ENCODE measurements around the gene DDX10. TPM values are rescaled to one million over a fixed set of nuclear protein-coding genes. Genes with fewer than 3 reads are reported as not detected.

The DDX10 gene
- total and polyA plus RNA-seq, 2 of the 8 experiments (the other 6 are each of a cell fraction or from before 2014, with no cell fraction given): 49.2 to 52.2 TPM

GRCh38 chr11:108886660-108887009, 221.8 kb downstream of the DDX10 start:
- Histone ChIP-seq H3K9me3 (ENCODE audit: insufficient read depth in 2 of 2, low read depth in 1 of 2, low read length in 1 of 2) (no peaks in the 10 kb centered on the region), H4K5ac (ENCODE audit: insufficient read length, low read depth, low read length) (no peak overlapping the region), H3K4me2 (ENCODE audit: insufficient read depth in 1 of 2, low read depth in 2 of 2, low read length in 2 of 2) (no peak overlapping the region), H2BK15ac (ENCODE audit: low read length) (no peak overlapping the region), H3K18ac (ENCODE audit: extremely low read depth, low read length) (no peak overlapping the region), H3K14ac (ENCODE audit: insufficient read length) (no peak overlapping the region), H2BK5ac (ENCODE audit: low read depth, low read length) (no peak overlapping the region), H4K91ac (replicated peaks; ENCODE audit: insufficient read length, low read length) (no peak overlapping the region), H3K36me3 (ENCODE audit: control insufficient read depth in 2 of 4, insufficient read depth in 4 of 4, low read length in 3 of 4) (no peaks in the 10 kb centered on the region), H3K23me2 (ENCODE audit: low read depth, low read length) (no peaks in the 10 kb centered on the region), H2AK5ac (ENCODE audit: low read depth, low read length) (no peak overlapping the region), H3K79me2 (ENCODE audit: control insufficient read depth in 1 of 2, insufficient read depth in 2 of 2, low read length in 2 of 2) (no peaks in the 10 kb centered on the region), H3K4me1 (replicated peaks in 1 of 4; ENCODE audit: control insufficient read depth in 3 of 4, insufficient read depth in 4 of 4, low read length in 3 of 4) (peaks cover 0 to 13% (median 5%) of the 10 kb centered on the region in 4 experiments; a peak in 6 of 7 replicates), H3K27me3 (replicated peaks in 1 of 4; ENCODE audit: control insufficient read depth in 3 of 4, extremely low read depth in 1 of 4, insufficient read depth in 3 of 4, low read length in 3 of 4) (no peaks in the 10 kb centered on the region), H3K27ac (ENCODE audit: low read depth, low read length) (no peak overlapping the region), H4K20me1 (replicated peaks in 1 of 2; ENCODE audit: control insufficient read depth in 1 of 2, insufficient read depth in 2 of 2, low read length in 2 of 2) (no peaks in the 10 kb centered on the region), H3K56ac (replicated peaks; ENCODE audit: insufficient read length, low read depth, low read length) (no peak overlapping the region), H2BK12ac (ENCODE audit: low read depth, low read length) (no peak overlapping the region), H2BK20ac (ENCODE audit: low read length) (no peak overlapping the region), H3K79me1 (ENCODE audit: low read depth, low read length) (no peaks in the 10 kb centered on the region), H4K8ac (ENCODE audit: extremely low read depth, insufficient read depth, low read length) (no peak overlapping the region), H2BK120ac (replicated peaks; ENCODE audit: low read depth, low read length) (no peak overlapping the region), H3K4ac (replicated peaks; ENCODE audit: insufficient read length, low read depth, low read length) (no peak overlapping the region), H3K23ac (ENCODE audit: insufficient read length) (no peak overlapping the region), H2AFZ (ENCODE audit: low read length) (no peak overlapping the region), H3K9ac (replicated peaks in 1 of 4; ENCODE audit: extremely low read depth in 1 of 4, low read depth in 3 of 4, low read length in 3 of 4) (no peak overlapping the region), H3K4me3 (ENCODE audit: extremely low read depth in 1 of 4, insufficient read depth in 2 of 4, low read depth in 3 of 4, low read length in 4 of 4) (no peak overlapping the region)
- DNase-seq (ENCODE audit: low read depth in 1 of 2, low spot score in 2 of 2): no peak
- FAIRE-seq: no peak
- WGBS, 2 experiments (ENCODE audit: extremely low coverage in 1 of 2, insufficient coverage in 1 of 2, insufficient read length in 1 of 2, insufficient replicate concordance in 2 of 2, low coverage in 1 of 2, low lambda C conversion rate in 2 of 2, missing lambda C conversion rate in 1 of 2): 84% methylated on average over 2 of the region's 2 CpGs; no CpG with 5 or more reads in 1 of the 2 experiments
- POLR2A ChIA-PET (ENCODE audit: partially characterized antibody): no interaction called here
- CTCF ChIA-PET (ENCODE audit: partially characterized antibody): interaction anchor here (1.0 kb wide), 1 partner anchor 189 kb away, joined by 4 read pairs; no protein-coding TSS in a partner anchor
- no peak for TF ChIP-seq SP1 (IDR thresholded peaks at IDR 0.05; ENCODE audit: low read depth, low read length)
- TF ChIP-seq EZH2 (IDR thresholded peaks at IDR 0.05; ENCODE audit: low read depth, low read length, severe bottlenecking): no peak
- no peak for TF ChIP-seq CHD1 (IDR thresholded peaks at IDR 0.05; ENCODE audit: low read depth, low read length)
- TF ChIP-seq TAF1 (IDR thresholded peaks at IDR 0.05; ENCODE audit: low read depth, low read length): no peak
- no peak for TF ChIP-seq RFX5 (IDR thresholded peaks at IDR 0.05; ENCODE audit: borderline replicate concordance, low read depth, low read length)
- no peak for TF ChIP-seq TBP (IDR thresholded peaks at IDR 0.05; ENCODE audit: low read depth, low read length)
- TF ChIP-seq ZNF274 (IDR thresholded peaks at IDR 0.05; ENCODE audit: borderline replicate concordance, extremely low read depth, low read length): no peak
- no peak for TF ChIP-seq BACH1 (IDR thresholded peaks at IDR 0.05; ENCODE audit: low read length)
- TF ChIP-seq HDAC2 (IDR thresholded peaks at IDR 0.05; ENCODE audit: borderline replicate concordance in 1 of 2, low read depth in 2 of 2, low read length in 2 of 2): no peak
- no peak for TF ChIP-seq CTCF (IDR thresholded peaks at IDR 0.05; ENCODE audit: control extremely low read depth in 1 of 3, insufficient read depth in 1 of 3, low read depth in 1 of 3, low read length in 3 of 3)
- no peak for TF ChIP-seq KDM1A (IDR thresholded peaks at IDR 0.05; ENCODE audit: borderline replicate concordance, low read length)
- no peak for TF ChIP-seq SRF (IDR thresholded peaks at IDR 0.05; ENCODE audit: low read depth, low read length)
- TF ChIP-seq BRCA1 (IDR thresholded peaks at IDR 0.05; ENCODE audit: low read depth, low read length): no peak

Measured in H1 (cell line).